H9 (cell line): ENCODE results near the gene PCGF5. TPM values are rescaled to one million over a fixed set of nuclear protein-coding genes. Genes with fewer than 3 reads are reported as not detected.

ENCODE experiments used
- DNase-seq: peaks from one replicate; pipeline ENCODE4 v3.0.0-alpha.2; 2017
- H2AFZ ChIP-seq: one replicate; pipeline ENCODE4 v1.6.1; 2013; ENCODE audit warnings: mild to moderate bottlenecking, low read length, control low read depth, moderate library complexity
- H2AK5ac ChIP-seq: 2 replicates; pipeline ENCODE4 v1.6.1; 2013; ENCODE audit warnings: low read length, control low read depth, mixed read lengths; ENCODE audit not compliant: insufficient read length
- H2BK120ac ChIP-seq: one replicate; pipeline ENCODE4 v1.6.1; 2013; ENCODE audit warnings: low read depth, mild to moderate bottlenecking, low read length, control low read depth, inconsistent platforms; ENCODE audit not compliant: poor library complexity, severe bottlenecking
- H2BK12ac ChIP-seq: 2 replicates; pipeline ENCODE4 v1.6.1; 2013; ENCODE audit warnings: low read length, control low read depth, mixed read lengths, low read depth; ENCODE audit not compliant: insufficient read length
- H2BK15ac ChIP-seq: 2 replicates; pipeline ENCODE4 v1.6.1; 2013; ENCODE audit warnings: low read depth, low read length, control low read depth
- H2BK20ac ChIP-seq: one replicate; pipeline ENCODE4 v1.6.1; 2013; ENCODE audit warnings: low read depth, mild to moderate bottlenecking, low read length, control low read depth, inconsistent platforms; ENCODE audit not compliant: poor library complexity, severe bottlenecking
- H2BK5ac ChIP-seq: 2 replicates; pipeline ENCODE4 v1.6.1; 2013; ENCODE audit warnings: low read length, control low read depth, mixed read lengths; ENCODE audit not compliant: insufficient read length
- H3K14ac ChIP-seq: 2 replicates; pipeline ENCODE4 v1.6.1; 2013; ENCODE audit warnings: low read length, control low read depth; ENCODE audit not compliant: insufficient read depth
- H3K18ac ChIP-seq: 2 replicates; pipeline ENCODE4 v1.6.1; 2013; ENCODE audit warnings: low read depth, mild to moderate bottlenecking, mixed read lengths, low read length, control low read depth; ENCODE audit not compliant: insufficient read length
- H3K23ac ChIP-seq: 2 replicates; pipeline ENCODE4 v1.6.1; 2013; ENCODE audit warnings: low read length, control low read depth, mixed read lengths, low read depth; ENCODE audit not compliant: insufficient read length
- H3K23me2 ChIP-seq: 2 replicates; pipeline ENCODE4 v1.6.1; 2013; ENCODE audit warnings: low read depth, mild to moderate bottlenecking, mixed read lengths, low read length, control low read depth; ENCODE audit not compliant: insufficient read length, poor library complexity, severe bottlenecking
- H3K27ac ChIP-seq: 2 replicates; pipeline ENCODE4 v1.5.1; 2013; ENCODE audit warnings: low read length, control low read depth, mixed read lengths, low read depth; ENCODE audit not compliant: insufficient read length
- H3K27me3 ChIP-seq: 2 replicates; pipeline ENCODE4 v1.6.1; 2013; ENCODE audit warnings: low read length, control low read depth, inconsistent platforms; ENCODE audit not compliant: insufficient read depth
- H3K4ac ChIP-seq: 2 replicates; pipeline ENCODE4 v1.6.1; 2013; ENCODE audit warnings: low read depth, mild to moderate bottlenecking, control low read depth, inconsistent platforms, low read length, moderate library complexity
- H3K4me1 ChIP-seq: 2 replicates; pipeline ENCODE4 v1.6.1; 2013; ENCODE audit warnings: low read length, control low read depth, inconsistent platforms; ENCODE audit not compliant: insufficient read depth
- H3K4me2 ChIP-seq: 2 replicates; pipeline ENCODE4 v1.6.1; 2013; ENCODE audit warnings: low read length, control low read depth, mixed read lengths; ENCODE audit not compliant: insufficient read length, insufficient read depth
- H3K56ac ChIP-seq: 2 replicates; pipeline ENCODE4 v1.6.1; 2013; ENCODE audit warnings: low read depth, mild to moderate bottlenecking, mixed read lengths, low read length, control low read depth; ENCODE audit not compliant: insufficient read length
- H3K79me1 ChIP-seq: 2 replicates; pipeline ENCODE4 v1.6.1; 2013; ENCODE audit warnings: low read depth, mild to moderate bottlenecking, moderate library complexity, low read length, control low read depth, inconsistent platforms; ENCODE audit not compliant: insufficient read depth, poor library complexity, severe bottlenecking
- H3K79me2 ChIP-seq: 2 replicates; pipeline ENCODE4 v1.6.1; 2013; ENCODE audit warnings: low read length, control low read depth, inconsistent platforms; ENCODE audit not compliant: insufficient read depth
- H3K9ac ChIP-seq: 2 replicates; pipeline ENCODE4 v1.6.1; 2013; ENCODE audit warnings: low read length, control low read depth, mixed read lengths; ENCODE audit not compliant: insufficient read length; ENCODE audit errors: extremely low read depth
- H3K9me3 ChIP-seq: one replicate; pipeline ENCODE4 v1.6.1; 2013; ENCODE audit warnings: low read depth, low read length, inconsistent platforms; ENCODE audit not compliant: control insufficient read depth
- H3T11ph ChIP-seq: one replicate; pipeline ENCODE4 v1.6.1; 2013; ENCODE audit warnings: mild to moderate bottlenecking, low read length, control low read depth, inconsistent platforms
- H4K20me1 ChIP-seq: one replicate; pipeline ENCODE4 v1.6.1; 2013; ENCODE audit not compliant: control insufficient read depth, insufficient read length, insufficient read depth
- H4K5ac ChIP-seq: 2 replicates; pipeline ENCODE4 v1.6.1; 2013; ENCODE audit warnings: low read depth, mild to moderate bottlenecking, mixed read lengths, low read length, control low read depth; ENCODE audit not compliant: insufficient read length
- H4K8ac ChIP-seq: replicated peaks from 2 replicates; pipeline ENCODE4 v1.6.1; 2013; ENCODE audit warnings: low read length, control low read depth, mixed read lengths, low read depth; ENCODE audit not compliant: insufficient read length
- H4K91ac ChIP-seq: 2 replicates; pipeline ENCODE4 v1.6.1; 2013; ENCODE audit warnings: low read depth, mild to moderate bottlenecking, moderate library complexity, mixed read lengths, low read length, control low read depth; ENCODE audit not compliant: insufficient read length
- H3K27ac Mint-ChIP-seq, 3 experiments: 2 replicates in 2 of 3; 3 replicates in 1 of 3; pipeline ENCODE4 v1.8.0; 2020 to 2021; ENCODE audit warnings: mixed read lengths in 3 of 3, mild to moderate bottlenecking in 1 of 3, moderate library complexity in 1 of 3
- H3K27me3 Mint-ChIP-seq: 2 replicates; pipeline ENCODE4 v1.8.0; 2021; ENCODE audit warnings: low read depth, mild to moderate bottlenecking, moderate library complexity, mixed read lengths
- H3K36me3 Mint-ChIP-seq, 3 experiments: 2 replicates in 2 of 3; 3 replicates in 1 of 3; pipeline ENCODE4 v1.8.0; 2020 to 2021; ENCODE audit warnings: low read depth in 3 of 3, mixed read lengths in 3 of 3; ENCODE audit not compliant: insufficient read depth in 1 of 3
- H3K4me1 Mint-ChIP-seq, 2 experiments: 2 replicates each; pipeline ENCODE4 v1.8.0; 2020; ENCODE audit warnings: mixed read lengths in 2 of 2
- H3K4me3 Mint-ChIP-seq, 2 experiments: 2 replicates in 1 of 2; 3 replicates in 1 of 2; pipeline ENCODE4 v1.8.0; 2020 to 2021; ENCODE audit warnings: mild to moderate bottlenecking in 2 of 2, mixed read lengths in 2 of 2, moderate library complexity in 1 of 2
- H3K9me3 Mint-ChIP-seq, 2 experiments: 2 replicates in 1 of 2; 3 replicates in 1 of 2; pipeline ENCODE4 v1.8.0; 2020; ENCODE audit warnings: mild to moderate bottlenecking in 2 of 2, mixed read lengths in 2 of 2, moderate library complexity in 1 of 2
- CTCF ChIP-seq: fragments of 200-600 bp; sonication (generic); conservative IDR thresholded peaks from 3 replicates; pipeline ENCODE4 v1.8.0; 2021; ENCODE audit warnings: antibody characterized with exemption, mild to moderate bottlenecking
- WGBS: extraction: QIAGEN DNeasy Blood & Tissue Kit; methylation state at CpG from one replicate; pipeline ENCODE4 v1.1.7; 2013; ENCODE audit warnings: missing lambda C conversion rate, low lambda C conversion rate, mixed read lengths; ENCODE audit not compliant: insufficient read length; ENCODE audit errors: extremely low coverage; 5-methylcytosine and 5-hydroxymethylcytosine counted together
- total RNA-seq: library from RNA; stranded (reverse); gene quantifications from 2 replicates; pipeline ENCODE4 v1.2.1, GENCODE V29; 2021

PCGF5 gene
- total RNA-seq, 1 experiment from 2014 or later = 6.9 TPM

- H2BK120ac ChIP-seq = no peak overlapping the region
- no peak overlapping the region for H3K18ac ChIP-seq
- H3K14ac ChIP-seq = no peak overlapping the region
- H3K27ac ChIP-seq = no peak overlapping the region
- H3K4ac ChIP-seq = no peak overlapping the region
- H3K4me3 Mint-ChIP-seq = no peak overlapping the region
- no peak overlapping the region for H4K5ac ChIP-seq
- no peak overlapping the region for H3K56ac ChIP-seq
- H2BK15ac ChIP-seq = no peak overlapping the region
- no peak overlapping the region for H3T11ph ChIP-seq
- H4K20me1 ChIP-seq = no peaks in the 10 kb centered on the region
- H2AK5ac ChIP-seq = no peak overlapping the region
- no CpG with 5 or more reads among the region's 1 CpG for WGBS
- no peaks in the 10 kb centered on the region for H3K36me3 Mint-ChIP-seq
- no peaks in the 10 kb centered on the region for H3K27me3 ChIP-seq
- H4K8ac ChIP-seq = no peak overlapping the region
- H3K9me3 Mint-ChIP-seq = no peaks in the 10 kb centered on the region
- TF ChIP-seq CTCF = no peak
- H2BK5ac ChIP-seq = no peak overlapping the region
- no peaks in the 10 kb centered on the region for H3K4me1 Mint-ChIP-seq
- H3K4me1 ChIP-seq = no peaks in the 10 kb centered on the region
- H3K9ac ChIP-seq = no peak overlapping the region
- no peak overlapping the region for H3K23ac ChIP-seq
- no peak overlapping the region for H3K4me2 ChIP-seq
- H3K27ac Mint-ChIP-seq = no peak overlapping the region
- no peak overlapping the region for H4K91ac ChIP-seq
- no peaks in the 10 kb centered on the region for H3K23me2 ChIP-seq
- H2AFZ ChIP-seq = no peak overlapping the region
- H3K79me1 ChIP-seq = no peaks in the 10 kb centered on the region
- H3K79me2 ChIP-seq = no peaks in the 10 kb centered on the region
- no peak overlapping the region for H2BK20ac ChIP-seq
- no peak overlapping the region for H2BK12ac ChIP-seq
- H3K27me3 Mint-ChIP-seq = peaks cover 13% of the 10 kb centered on the region
- no peaks in the 10 kb centered on the region for H3K9me3 ChIP-seq
- DNase-seq = no peak
These were observed 87.0 kb downstream of the PCGF5 start for GRCh38 chr10:91307489-91307888.
